HG03039 (cell line): ENCODE data around the gene DYNLT4.

Experiments
- ATAC-seq: cut with Tn5 transposase; IDR thresholded peaks from one replicate; pipeline ENCODE4 v1.9.1; 2021; ENCODE audit warnings: mild to moderate bottlenecking, moderate library complexity; ENCODE audit not compliant: unreplicated experiment

The DYNLT4 gene

GRCh38 chr1:44792736-44793502, 14.2 kb downstream of the DYNLT4 start:
- no peak for ATAC-seq

GRCh38 chr1:44790968-44791801, 16.0 kb downstream of the DYNLT4 start:
- no peak for ATAC-seq

DNA sequence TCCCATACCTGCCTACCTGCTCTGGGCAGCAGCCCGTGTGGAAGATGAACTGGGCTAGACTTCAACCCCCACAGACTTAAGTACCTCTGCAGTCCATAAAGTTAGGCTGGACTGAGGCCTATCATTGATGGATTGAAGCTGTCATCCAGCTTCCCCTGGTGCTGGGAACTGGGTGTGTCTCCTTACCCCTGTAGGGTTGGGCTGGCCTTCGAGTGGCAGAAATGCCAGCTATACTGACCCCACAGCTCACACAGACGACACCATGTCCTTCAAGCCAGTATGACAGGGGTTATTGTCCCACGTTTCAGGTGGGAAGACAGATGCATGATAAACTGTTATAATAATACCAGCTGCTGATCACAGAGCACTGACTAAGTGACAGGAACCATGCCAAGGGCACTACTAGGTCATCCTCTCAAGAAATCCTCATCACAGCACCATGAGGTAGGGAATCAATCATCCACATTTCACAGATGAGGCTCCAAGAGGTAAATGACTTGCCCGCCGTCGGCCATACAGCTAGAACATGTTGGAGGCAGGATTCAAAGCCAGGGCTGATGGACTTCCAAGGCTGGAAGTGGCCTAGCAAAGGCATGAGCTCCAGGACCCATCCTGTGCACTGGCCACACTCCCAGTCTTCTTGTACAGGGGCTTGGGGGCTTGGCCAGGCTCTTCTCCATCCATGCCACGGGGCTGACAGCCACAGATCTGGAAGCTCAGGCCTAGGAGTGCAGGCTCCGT, 18.9 kb downstream of the DYNLT4 start, which contains the start of gene BEST4:
BEST4 (minus strand) TSS at position 51 of the 741 bp plus-strand sequence. CDS start 465 bp downstream, outside the sequence.
- ATAC-seq, result no peak

GRCh38 chr1:44787506-44787905, 19.6 kb downstream of the DYNLT4 start:
- ATAC-seq, result no peak

DNA sequence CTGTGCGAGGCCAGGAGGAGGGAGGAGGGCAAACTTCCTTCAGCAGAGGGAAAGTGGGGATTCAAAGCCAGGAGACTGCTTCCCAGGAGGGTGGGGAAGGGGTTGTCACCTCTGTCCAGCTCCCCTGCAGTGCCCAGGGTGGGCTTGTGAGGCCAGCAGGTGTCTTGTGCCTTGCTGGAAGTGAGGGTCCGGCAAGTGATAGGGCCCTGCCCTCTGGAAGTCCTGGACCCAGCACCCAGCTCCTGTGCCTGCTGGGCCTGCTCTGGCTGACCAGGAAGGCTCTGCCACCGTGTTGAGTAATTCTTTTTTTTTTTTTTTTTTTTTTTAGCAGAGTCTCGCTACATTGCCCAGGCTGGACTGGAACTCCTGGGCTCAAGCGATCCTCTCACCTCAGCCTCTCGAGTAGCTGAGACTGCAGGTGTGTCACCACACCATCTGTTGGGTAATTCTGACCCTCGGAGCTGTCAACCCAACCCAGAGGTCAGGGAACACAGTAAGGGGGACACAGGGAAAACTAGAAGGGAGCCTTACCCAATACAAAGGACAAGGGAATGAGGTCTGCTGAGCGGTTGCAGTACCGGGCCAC, 20.2 kb downstream of the DYNLT4 start:
- ATAC-seq, result no peak

DNA sequence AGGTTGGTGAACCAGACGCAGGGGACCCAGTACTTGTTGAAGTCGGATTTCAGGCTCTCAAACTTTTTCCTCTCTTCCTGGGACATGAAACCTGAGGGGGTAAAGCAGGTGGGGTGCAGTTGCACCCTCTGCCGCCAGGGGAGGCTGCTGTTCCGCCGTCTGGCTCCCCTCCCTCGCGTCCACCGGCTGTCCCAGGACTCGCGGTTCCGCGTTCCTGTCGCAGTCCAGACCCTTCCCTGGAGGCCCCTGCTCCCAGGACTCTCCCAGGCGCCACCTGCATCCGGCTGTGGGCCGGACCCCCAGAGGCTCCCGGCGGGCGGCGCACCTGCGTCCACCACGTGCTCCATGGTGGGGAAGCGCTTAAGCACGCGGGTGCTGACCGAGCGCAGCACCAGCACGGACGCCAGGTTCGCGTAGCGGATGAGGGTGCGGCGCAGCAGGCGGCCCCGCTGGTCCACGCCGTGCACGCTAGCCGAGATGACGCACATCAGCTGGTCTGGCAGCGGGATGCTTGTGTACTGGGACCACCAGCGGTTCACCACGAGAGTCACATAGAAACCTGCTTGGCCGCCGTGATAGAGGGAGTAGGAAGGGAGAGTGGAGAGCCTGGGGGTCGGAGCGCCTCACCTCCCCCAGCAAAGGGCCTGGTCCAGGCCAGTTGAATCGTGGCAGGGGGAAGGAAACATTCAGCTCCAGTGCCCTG, 20.9 kb downstream of the DYNLT4 start:
- peak; percentile 62 for ATAC-seq

- ATAC-seq, result no peak
Observed at GRCh38 chr1:44785501-44786137, 21.5 kb downstream of the DYNLT4 start.

- ATAC-seq, result no peak
Observed at GRCh38 chr1:44785029-44785380, 22.1 kb downstream of the DYNLT4 start.

- no peak for ATAC-seq
Observed at GRCh38 chr1:44784094-44785028, 22.8 kb downstream of the DYNLT4 start.

GRCh38 chr1:44783697-44784093, 23.5 kb downstream of the DYNLT4 start:
- no peak for ATAC-seq

- no peak for ATAC-seq
Observed at GRCh38 chr1:44780583-44781121, 26.5 kb downstream of the DYNLT4 start.

DNA sequence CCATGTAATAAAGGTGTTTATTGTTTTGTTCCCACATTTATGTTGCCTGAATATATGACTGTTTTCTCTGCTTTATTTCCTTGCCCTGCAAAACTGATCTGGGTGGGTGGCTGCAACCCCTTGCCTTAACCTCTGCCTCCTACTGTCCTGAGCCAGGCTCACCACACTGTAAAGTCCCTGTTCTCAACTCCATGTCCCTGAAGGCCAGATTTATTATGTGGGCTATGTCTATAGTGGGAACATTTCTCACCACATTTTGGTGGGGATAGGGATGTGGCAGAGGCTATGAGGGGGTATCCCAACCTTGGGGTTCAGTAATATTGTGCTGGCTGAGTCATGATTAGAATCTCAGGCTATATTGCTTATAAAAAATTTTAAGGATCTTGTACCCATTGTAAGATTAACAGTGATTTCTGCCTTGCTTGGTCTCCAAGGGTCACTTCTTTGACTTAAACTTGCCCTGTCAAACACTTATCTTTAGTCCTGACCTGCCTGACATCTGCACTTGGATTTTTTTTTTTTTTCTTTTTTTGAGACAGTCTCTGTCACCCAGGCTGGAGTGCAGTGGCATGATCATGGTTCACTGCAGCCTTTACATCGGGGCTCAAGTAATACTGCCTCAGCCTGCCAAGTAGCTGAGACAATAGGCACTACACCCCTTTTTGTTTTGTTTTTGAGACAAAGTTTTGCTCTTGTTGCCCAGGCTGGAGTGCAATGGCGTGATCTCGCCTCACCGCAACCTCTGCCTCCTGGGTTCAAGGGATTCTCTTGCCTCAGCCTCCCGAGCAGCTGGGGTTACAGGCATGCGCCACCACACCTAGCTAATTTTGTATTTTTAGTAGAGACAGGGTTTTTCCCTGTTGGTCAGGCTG, 28.2 kb downstream of the DYNLT4 start:
- no peak for ATAC-seq

DNA sequence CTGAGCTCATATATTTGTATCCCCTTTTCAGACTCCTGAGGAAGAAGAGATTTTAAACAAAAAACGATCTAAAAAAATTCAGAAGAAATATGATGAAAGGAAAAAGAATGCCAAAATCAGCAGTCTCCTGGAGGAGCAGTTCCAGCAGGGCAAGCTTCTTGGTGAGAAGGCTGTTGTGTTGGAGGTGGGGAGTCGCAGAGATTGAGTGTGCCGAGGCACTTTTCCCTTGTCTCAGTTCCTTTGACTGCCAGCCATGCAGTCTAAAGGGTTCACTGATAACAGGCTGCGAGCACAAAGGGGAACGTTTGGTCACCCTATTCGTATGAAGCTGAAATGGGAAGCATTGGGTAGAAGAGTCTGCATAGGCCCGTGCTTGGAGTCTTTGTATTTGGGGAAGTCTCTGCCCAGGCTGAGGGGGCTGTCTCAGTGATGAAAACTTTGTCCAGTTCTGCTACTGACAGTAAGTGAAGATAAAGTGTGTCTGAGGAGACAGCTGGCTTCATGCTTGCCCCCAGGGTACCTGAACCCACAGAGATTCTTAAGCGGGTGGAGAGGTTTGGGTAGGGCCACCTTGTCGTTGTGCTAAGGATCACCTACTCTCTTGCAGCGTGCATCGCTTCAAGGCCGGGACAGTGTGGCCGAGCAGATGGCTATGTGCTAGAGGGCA, 29.0 kb downstream of the DYNLT4 start:
- no peak for ATAC-seq

GRCh38 chr1:44777547-44777946, 29.6 kb downstream of the DYNLT4 start:
- ATAC-seq, result no peak

DNA sequence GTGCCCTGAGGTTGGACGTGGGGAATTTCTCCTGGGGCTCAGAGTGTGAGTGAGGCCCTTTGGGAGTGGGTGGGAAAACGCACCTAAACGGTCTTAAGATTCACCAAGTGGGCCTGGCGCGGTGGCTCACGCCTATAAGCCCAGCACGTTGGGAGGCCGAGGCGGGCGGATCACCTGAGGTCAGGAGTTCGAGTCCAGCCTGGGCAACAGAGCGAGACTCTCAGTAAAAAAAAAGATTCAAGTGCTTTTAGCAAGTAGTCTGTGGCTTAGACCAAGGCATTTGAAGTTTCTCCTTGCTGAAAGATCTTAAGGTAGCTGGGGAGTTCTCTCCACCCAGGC, 30.5 kb downstream of the DYNLT4 start:
- ATAC-seq, result no peak

DNA sequence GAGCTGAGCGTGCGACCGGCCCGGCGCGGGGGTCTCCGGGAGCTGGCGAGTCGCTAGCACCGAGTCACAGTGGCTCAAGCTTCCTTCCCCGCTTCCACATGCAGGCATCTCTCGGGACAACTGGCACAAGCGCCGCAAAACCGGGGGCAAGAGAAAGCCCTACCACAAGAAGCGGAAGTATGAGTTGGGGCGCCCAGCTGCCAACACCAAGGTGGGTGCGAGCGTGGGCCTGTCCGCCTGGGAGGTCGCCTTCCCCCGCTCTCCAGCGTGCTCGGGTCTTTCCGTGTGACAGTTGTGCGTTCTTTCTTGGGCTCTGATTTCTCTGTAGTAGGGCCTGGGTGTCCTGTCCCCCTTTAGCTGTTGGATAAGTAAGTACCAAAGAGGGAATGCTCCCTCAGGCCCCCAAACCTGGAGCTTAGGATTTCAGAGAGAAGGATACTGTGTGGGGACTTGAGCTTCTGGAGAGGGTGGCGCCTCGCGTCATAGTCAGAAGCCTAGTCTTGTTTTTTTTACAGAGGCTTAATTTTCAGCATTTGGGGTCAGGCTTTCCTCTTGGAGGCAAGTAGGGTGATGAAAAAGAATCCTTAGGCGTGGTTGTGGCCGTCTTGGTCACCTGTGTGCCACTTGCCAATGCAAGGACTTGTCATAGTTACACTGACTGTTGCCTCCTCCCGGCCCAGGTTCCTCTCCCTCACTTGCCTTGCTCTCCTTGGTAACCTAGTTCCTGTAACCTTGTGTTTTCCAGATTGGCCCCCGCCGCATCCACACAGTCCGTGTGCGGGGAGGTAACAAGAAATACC, 31.0 kb downstream of the DYNLT4 start:
- peak; percentile 11 for ATAC-seq
